GM12878 (cell line): Measurements from ENCODE around the gene SDC1.

Experiments
- NR2C2 ChIP-seq: IDR thresholded peaks from 2 replicates; pipeline ENCODE4 v1.6.1; 2011; ENCODE audit warnings: borderline replicate concordance, low read depth; ENCODE audit not compliant: control insufficient read depth, insufficient read length
- POLR2AphosphoS5 ChIP-seq: IDR thresholded peaks from 2 replicates; pipeline ENCODE4 v1.6.1; 2011; ENCODE audit warnings: mild to moderate bottlenecking, low read length, inconsistent platforms
- RAD21 ChIP-seq: IDR thresholded peaks from 2 replicates; pipeline ENCODE4 v1.6.1; 2011; ENCODE audit warnings: mild to moderate bottlenecking, low read depth, low read length, moderate library complexity; ENCODE audit not compliant: insufficient read depth
- SIN3A ChIP-seq: IDR thresholded peaks from 2 replicates; pipeline ENCODE4 v1.6.1; 2012; ENCODE audit warnings: low read depth, low read length, improper control_type of control experiment
- TBL1XR1 ChIP-seq: IDR thresholded peaks from 2 replicates; pipeline ENCODE4 v1.6.1; 2012; ENCODE audit warnings: low read depth, low read length, improper control_type of control experiment
- TF ChIP-seq, protein P1 (sequence below), 3 experiments: IDR thresholded peaks in 2 of 3; conservative IDR thresholded peaks in 1 of 3; 2 replicates each; pipeline ENCODE4 v1.5.1; 2011; ENCODE audit warnings: low read depth in 3 of 3, low read length in 3 of 3, mild to moderate bottlenecking in 3 of 3, control low read depth in 2 of 3, moderate library complexity in 2 of 3, inconsistent platforms in 1 of 3, mixed read lengths in 1 of 3; ENCODE audit not compliant: control insufficient read depth in 2 of 3, insufficient read depth in 1 of 3; ENCODE audit errors: extremely low read depth in 1 of 3

DNA sequence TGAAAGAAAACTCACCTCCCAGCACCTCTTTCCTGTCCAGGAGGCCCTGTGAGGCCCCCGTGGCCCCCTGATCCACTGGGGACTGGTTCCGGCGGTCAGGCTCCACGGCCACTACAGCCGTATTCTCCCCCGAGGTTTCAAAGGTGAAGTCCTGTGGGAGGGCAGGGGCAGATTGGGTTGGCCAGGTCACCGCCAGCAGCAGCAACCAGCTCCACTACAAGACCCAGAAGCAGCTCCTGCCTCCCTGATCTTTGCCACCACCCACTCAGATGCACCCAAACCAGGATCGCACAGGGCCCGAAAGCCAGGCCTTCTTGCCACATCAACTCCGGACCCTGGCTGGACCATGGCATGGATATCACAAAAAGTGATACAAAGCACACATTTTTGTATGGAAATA is 21.9 kb downstream of the SDC1 start:
- TF ChIP-seq, protein P1, sequence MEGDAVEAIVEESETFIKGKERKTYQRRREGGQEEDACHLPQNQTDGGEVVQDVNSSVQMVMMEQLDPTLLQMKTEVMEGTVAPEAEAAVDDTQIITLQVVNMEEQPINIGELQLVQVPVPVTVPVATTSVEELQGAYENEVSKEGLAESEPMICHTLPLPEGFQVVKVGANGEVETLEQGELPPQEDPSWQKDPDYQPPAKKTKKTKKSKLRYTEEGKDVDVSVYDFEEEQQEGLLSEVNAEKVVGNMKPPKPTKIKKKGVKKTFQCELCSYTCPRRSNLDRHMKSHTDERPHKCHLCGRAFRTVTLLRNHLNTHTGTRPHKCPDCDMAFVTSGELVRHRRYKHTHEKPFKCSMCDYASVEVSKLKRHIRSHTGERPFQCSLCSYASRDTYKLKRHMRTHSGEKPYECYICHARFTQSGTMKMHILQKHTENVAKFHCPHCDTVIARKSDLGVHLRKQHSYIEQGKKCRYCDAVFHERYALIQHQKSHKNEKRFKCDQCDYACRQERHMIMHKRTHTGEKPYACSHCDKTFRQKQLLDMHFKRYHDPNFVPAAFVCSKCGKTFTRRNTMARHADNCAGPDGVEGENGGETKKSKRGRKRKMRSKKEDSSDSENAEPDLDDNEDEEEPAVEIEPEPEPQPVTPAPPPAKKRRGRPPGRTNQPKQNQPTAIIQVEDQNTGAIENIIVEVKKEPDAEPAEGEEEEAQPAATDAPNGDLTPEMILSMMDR (IDR thresholded peaks at IDR 0.05 in 2 of 3, conservative IDR thresholded peaks at IDR 0.05 in 1 of 3; ENCODE audit: control insufficient read depth in 2 of 3, extremely low read depth in 1 of 3, insufficient read depth in 1 of 3, low read depth in 3 of 3, low read length in 3 of 3) = no peak
- no peak for TF ChIP-seq SIN3A
- TF ChIP-seq TBL1XR1 = no peak
- no peak for TF ChIP-seq POLR2AphosphoS5
- no peak for TF ChIP-seq RAD21
- TF ChIP-seq NR2C2 = no peak
